Stimulated activated naive CD8-positive, alpha-beta T cell treated with anti-CD3 and anti-CD28 coated beads, Interleukin-15, amount 100 ng/mL, for 72 hours (primary cell): ENCODE data around the gene PCBD2.
"Not testable (repeated sequence)": the region's sequence is repeated elsewhere in the genome, so short reads cannot be mapped to it uniquely, and the experiment has no call there.

ENCODE experiments used
- ATAC-seq: fragments of 150-1000 bp; cut with Tn5 transposase; 2 replicates; pipeline ENCODE4 v1.10.0; 2021; ENCODE audit warnings: mild to moderate bottlenecking, moderate library complexity
- DNase-seq, 2 donors: peaks; one replicate each; pipeline ENCODE4 v3.0.0; 2021 to 2022
- H3K27ac Mint-ChIP-seq, 2 donors: one replicate each; pipeline ENCODE4 v1.8.0; 2022; ENCODE audit warnings: mild to moderate bottlenecking in 2 of 2, mixed read lengths in 2 of 2, moderate library complexity in 2 of 2
- H3K27me3 Mint-ChIP-seq: one replicate; pipeline ENCODE4 v1.8.0; 2022; ENCODE audit warnings: mixed read lengths
- H3K4me1 Mint-ChIP-seq: one replicate; pipeline ENCODE4 v1.8.0; 2022; ENCODE audit warnings: mild to moderate bottlenecking, mixed read lengths
- H3K4me3 Mint-ChIP-seq, 2 donors: one replicate each; pipeline ENCODE4 v1.8.0; 2022; ENCODE audit warnings: mild to moderate bottlenecking in 2 of 2, mixed read lengths in 2 of 2, moderate library complexity in 1 of 2
- H3K9me3 Mint-ChIP-seq, 2 donors: one replicate each; pipeline ENCODE4 v1.8.0; 2022; ENCODE audit warnings: mixed read lengths in 2 of 2

PCBD2 gene

DNA sequence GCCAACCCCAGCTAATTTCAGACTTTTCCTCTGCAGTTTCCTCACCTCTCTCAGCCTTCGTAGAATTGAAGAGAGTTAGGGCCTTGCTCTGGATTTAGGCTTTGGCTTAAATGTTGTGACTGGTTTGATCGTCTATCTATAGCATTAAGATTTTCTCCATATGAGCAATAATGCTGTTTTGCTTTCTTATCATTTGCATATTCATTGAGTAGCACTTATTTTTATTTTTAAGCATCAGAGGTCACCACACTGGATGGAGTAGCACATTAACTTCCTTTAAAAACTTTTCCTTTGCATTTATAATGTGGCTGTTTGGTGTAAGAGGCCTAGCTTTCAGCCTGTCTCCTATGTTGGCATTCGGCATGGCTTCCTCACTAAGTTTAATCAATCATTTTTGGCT lies 12.6 kb upstream of the PCBD2 start:
- no peak for ATAC-seq
- H3K4me1 Mint-ChIP-seq: peaks cover 11% of the 10 kb centered on the region
- H3K27me3 Mint-ChIP-seq: no peaks in the 10 kb centered on the region
- peak overlapping the region; percentile 81 to 87 for H3K27ac Mint-ChIP-seq
- H3K9me3 Mint-ChIP-seq: no peaks in the 10 kb centered on the region
- no peak for DNase-seq
- no peak overlapping the region for H3K4me3 Mint-ChIP-seq

DNA sequence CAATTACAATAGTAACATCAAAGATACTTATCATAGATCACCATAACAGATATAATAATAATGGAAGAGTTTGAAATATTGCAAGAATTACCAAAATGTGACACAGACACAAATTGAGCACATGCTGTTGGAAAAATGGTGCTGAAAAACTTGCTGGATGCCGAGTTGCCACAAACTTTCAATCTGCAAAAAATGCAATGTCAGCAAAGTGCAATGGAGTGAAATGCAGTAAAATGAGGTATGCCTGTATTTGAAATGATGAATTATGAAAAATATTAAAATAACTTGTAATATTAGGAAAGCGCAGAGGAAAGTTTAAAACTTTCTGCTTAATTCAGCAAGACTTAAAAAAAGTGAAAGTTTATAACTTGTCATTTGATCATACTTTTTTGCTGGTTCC lies 12.0 kb upstream of the PCBD2 start:
- H3K9me3 Mint-ChIP-seq: no peaks in the 10 kb centered on the region
- no peak for DNase-seq
- ATAC-seq: no peak
- H3K27me3 Mint-ChIP-seq: no peaks in the 10 kb centered on the region
- H3K4me3 Mint-ChIP-seq: no peak overlapping the region
- H3K27ac Mint-ChIP-seq: no peak overlapping the region
- H3K4me1 Mint-ChIP-seq: peaks cover 11% of the 10 kb centered on the region

DNA sequence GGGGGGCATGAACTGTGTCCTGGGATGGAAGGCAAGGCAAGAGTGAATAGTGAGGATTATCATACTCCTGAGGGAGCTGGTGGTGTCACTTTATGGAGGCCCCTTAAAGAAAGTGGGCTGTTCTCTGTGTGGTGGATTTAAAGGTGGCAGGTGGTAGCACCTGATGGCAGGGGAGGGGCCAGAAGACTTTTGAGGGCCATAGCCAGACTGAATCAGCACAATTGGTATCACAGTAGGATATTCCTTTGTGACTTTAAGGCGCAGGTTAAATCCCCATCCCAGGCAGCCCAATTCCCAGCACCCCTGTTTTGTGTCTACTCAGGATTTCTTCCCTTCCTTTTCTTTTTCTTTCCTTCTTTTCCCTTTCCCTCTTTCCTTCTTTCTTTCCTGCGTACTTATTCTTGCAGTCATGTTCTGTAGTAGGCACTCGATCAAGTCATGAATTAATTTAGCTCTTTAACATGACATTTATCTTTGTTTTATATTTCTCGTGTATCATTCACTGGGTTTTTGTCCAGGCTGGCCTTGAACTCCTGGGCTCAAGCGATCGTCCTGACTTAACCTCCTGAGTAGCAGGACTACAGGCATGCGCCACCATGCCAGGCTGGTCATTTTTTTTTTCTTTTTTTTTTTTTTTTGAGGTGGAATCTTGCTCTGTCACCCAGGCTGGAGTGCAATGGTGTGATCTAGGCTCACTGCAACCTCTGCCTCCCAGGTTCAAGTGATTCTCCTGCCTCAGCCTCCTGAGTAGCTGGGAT lies 11.0 kb upstream of the PCBD2 start:
- Mint-ChIP-seq H3K27ac (no peak overlapping the region), H3K4me3 (no peak overlapping the region), H3K27me3 (no peaks in the 10 kb centered on the region), H3K4me1 (peaks cover 11% of the 10 kb centered on the region), H3K9me3 (no peaks in the 10 kb centered on the region)
- no peak for ATAC-seq
- DNase-seq: no peak

DNA sequence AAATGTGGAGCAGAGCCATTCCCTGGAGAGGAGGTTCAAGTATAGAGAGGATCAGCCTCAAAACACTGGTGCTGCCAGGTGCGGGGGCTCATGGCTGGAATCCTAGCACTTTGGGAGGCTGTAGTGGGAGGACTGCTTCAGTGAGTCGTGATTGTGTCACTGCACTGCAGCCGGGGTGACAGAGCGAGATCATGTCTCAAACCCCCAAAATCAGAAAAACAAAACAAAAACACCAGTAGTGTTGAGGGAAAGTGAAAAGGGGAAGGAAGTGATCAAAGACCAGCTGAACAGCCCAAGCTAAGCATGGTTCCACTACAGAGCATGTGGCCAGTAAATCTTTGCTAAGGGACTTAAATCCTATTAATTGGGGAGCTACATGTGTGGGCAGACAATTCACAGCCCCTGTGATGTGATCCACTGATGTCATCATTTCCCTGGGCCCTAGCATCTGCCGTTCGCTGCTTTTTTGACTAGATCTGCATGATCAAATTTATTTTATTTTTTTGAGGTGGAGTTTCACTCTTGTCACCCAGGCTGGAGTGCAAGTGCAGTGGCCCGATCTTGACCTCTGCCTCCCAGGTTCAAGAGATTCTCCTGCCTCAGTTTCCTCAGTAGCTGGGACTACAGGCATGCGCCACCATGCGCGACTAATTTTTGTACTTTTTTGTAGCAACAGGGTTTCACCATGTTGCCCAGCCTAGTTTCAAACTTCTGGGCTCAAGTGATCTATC lies 2.7 kb upstream of the PCBD2 start:
- no peak for ATAC-seq
- DNase-seq: no peak
- no peak overlapping the region for H3K4me3 Mint-ChIP-seq
- H3K9me3 Mint-ChIP-seq: no peaks in the 10 kb centered on the region
- H3K27ac Mint-ChIP-seq: no peak overlapping the region
- H3K4me1 Mint-ChIP-seq: peaks cover 24% of the 10 kb centered on the region
- no peaks in the 10 kb centered on the region for H3K27me3 Mint-ChIP-seq

DNA sequence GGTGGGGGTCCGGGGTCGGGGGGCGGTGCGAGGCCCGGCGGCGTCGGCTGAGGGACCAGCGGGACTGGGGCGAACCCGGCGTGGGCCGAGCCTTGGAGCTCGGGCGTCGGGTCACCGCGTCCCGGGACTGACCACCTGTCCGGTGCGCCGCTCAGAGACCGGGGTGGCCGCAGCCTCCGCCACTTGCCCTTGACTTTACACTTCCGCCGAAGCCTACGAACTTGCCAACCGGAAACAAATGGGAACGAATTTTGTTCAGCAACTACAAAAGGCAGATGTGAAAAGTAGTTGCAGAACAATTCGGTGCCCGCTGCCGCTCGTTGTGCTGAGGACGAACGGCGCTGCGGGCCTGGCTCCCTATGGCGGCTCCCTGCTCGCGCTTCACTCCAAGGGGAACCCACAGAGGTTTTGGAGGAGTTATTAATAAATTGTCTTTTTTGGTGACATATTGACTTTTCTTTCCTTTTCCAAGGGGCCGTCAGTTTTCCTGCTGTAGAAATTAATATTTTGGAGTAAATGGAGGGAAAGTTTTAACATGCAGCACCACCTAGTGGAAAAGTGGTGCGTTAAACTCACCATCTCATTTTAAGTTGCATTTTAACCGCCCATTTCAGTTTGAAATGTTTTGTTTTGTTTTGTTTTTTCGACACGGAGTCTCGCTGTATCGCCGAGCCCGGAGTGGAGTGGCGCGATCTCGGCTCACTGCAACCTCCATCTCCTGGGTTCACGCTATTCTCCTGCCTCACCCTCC lies 490 bp downstream of the PCBD2 start:
- H3K9me3 Mint-ChIP-seq: no peaks in the 10 kb centered on the region
- ATAC-seq: peak; percentile 37
- peak overlapping the region; percentile 98 to 99 for H3K27ac Mint-ChIP-seq
- H3K4me1 Mint-ChIP-seq: peaks cover 24% of the 10 kb centered on the region
- H3K27me3 Mint-ChIP-seq: no peaks in the 10 kb centered on the region
- peak; percentile 76 to 77 for DNase-seq
- H3K4me3 Mint-ChIP-seq: peak overlapping the region; percentile 97

DNA sequence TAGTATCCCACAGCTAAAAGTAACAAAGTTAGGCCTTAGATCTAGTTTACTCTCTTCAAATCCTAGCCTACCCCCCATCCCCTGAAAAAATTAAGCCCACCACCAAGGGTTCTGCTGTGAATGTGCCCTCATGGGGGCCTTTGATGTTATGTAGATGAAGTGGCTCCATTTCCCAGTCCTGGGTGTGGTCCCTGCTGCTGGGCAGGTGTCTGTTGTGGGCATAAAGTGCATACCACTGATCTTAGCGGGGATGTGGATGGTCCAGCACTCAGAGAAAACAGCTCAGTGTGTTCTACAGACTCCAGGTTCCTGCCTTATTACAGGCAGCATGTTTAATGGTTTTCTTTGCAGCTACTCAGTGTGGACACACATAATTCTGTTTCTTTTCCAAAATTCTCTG lies 1.9 kb downstream of the PCBD2 start:
- no peaks in the 10 kb centered on the region for H3K9me3 Mint-ChIP-seq
- no peak for DNase-seq
- peak overlapping the region; percentile 76 to 92 for H3K27ac Mint-ChIP-seq
- peaks cover 21% of the 10 kb centered on the region for H3K4me1 Mint-ChIP-seq
- ATAC-seq: no peak
- H3K4me3 Mint-ChIP-seq: peak overlapping the region in 1 of 2 donors; percentile 61
- no peaks in the 10 kb centered on the region for H3K27me3 Mint-ChIP-seq

DNA sequence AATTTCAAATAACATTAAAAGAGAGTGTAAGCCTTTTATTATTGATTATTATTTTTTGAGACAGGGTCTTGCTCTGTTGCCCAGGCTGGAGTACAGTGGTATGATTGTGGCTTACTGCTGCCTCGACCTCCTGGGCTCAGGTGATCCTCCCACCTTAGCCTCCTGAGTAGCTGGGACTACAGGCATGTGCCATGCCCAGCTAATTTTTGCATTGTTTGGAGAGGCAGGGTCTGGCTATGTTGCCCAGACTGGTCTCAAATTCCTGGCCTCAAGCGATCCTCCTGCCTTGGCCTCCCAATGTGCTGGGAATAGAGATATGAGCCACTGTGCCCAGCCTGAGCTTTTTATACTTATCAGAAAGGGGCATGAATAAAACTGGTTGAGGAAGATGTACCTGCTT lies 5.8 kb downstream of the PCBD2 start:
- not testable (repeated sequence) for H3K9me3 Mint-ChIP-seq, H3K27me3 Mint-ChIP-seq, ATAC-seq, H3K27ac Mint-ChIP-seq, DNase-seq, H3K4me3 Mint-ChIP-seq
- peaks cover 12% of the 10 kb centered on the region for H3K4me1 Mint-ChIP-seq

DNA sequence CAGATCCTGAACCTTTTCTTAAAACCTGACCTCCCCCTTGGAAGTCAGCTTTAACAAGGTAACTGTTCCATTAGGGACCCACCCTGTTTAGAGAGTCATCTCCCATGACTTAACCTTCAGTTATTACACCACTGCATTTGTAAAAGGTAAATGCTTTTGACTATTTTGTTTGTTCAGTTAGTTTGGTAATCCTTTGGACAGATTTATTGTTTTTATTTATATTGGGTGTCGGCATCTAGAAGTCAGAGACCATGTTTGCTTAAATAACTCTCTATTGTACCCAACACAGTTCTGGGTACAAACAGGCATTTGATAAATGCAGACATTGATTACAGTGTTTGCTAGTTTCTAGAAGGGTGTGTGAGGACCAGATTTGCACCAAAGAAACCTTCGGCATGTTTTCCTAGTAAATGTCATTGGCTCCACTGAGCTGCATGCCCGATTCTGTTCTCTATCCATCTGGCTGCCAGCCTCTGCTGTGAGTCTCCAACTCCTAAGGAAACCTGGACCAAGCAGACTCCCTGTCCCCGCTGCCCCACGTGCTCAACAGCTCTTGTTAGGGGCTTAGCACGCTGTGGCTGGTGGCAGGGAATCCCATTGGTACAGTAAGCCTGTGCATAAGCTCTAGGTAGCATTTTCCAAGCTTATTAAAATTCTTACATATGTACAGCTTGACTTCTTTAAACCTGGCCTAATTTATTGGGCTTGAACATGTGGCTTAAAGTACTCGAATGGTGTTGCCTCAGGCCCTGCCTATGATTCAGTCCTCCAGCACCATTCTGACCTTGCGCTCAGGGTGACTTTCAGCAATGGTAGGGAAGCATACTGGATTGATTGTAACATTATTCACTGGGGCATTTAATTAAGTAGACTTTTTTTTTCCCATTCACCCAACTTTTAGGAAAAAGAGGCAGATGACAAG lies 6.6 kb downstream of the PCBD2 start:
- no peaks in the 10 kb centered on the region for H3K9me3 Mint-ChIP-seq
- H3K4me1 Mint-ChIP-seq: peaks cover 5% of the 10 kb centered on the region
- ATAC-seq: no peak
- DNase-seq: no peak
- H3K4me3 Mint-ChIP-seq: no peak overlapping the region
- H3K27ac Mint-ChIP-seq: no peak overlapping the region
- no peaks in the 10 kb centered on the region for H3K27me3 Mint-ChIP-seq

DNA sequence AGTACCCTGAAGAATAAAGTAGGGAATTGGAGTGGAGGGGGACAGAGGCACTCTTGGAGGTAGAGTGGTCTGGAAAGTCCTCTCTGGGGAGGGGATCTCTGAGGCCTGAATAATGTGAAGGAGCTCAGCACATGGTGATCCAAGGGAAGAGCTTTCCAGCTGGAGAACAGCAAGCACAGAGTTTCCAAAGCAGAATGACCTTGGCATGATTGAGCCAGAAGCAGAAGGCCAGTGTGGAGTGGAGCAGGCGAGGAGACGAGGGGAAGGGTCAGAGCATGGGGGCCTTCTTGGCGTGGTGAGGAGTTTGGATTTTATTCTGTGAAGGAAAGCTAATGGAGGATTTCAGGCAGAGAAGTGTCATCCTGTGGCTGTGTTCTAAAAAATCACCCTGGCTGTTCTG lies 8.3 kb downstream of the PCBD2 start:
- Mint-ChIP-seq H3K9me3 (no peaks in the 10 kb centered on the region), H3K4me3 (no peak overlapping the region), H3K27ac (no peak overlapping the region), H3K4me1 (peaks cover 12% of the 10 kb centered on the region), H3K27me3 (no peaks in the 10 kb centered on the region)
- no peak for ATAC-seq
- no peak for DNase-seq

DNA sequence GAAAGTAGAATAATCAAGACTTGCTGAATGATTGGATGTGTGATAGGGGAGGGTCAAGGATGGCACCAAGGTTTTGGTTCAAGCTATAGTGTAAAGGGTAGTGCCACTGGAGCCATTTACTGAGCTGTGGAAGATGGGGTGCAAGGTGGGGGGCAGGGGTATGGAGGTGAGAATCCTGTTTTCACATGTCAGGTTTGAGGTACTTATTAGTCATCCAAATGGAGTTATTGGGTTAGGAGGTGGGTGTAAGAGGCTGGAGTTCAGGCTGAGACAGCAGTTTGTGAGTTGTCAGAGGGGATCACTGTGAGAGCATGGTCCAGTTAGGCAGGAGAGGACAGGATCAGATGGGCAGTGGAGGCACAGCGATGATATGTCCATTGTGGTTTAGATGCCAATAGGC lies 8.9 kb downstream of the PCBD2 start:
- H3K27me3 Mint-ChIP-seq: no peaks in the 10 kb centered on the region
- H3K9me3 Mint-ChIP-seq: no peaks in the 10 kb centered on the region
- no peak overlapping the region for H3K27ac Mint-ChIP-seq
- DNase-seq: no peak
- H3K4me1 Mint-ChIP-seq: peaks cover 16% of the 10 kb centered on the region
- no peak for ATAC-seq
- H3K4me3 Mint-ChIP-seq: no peak overlapping the region

DNA sequence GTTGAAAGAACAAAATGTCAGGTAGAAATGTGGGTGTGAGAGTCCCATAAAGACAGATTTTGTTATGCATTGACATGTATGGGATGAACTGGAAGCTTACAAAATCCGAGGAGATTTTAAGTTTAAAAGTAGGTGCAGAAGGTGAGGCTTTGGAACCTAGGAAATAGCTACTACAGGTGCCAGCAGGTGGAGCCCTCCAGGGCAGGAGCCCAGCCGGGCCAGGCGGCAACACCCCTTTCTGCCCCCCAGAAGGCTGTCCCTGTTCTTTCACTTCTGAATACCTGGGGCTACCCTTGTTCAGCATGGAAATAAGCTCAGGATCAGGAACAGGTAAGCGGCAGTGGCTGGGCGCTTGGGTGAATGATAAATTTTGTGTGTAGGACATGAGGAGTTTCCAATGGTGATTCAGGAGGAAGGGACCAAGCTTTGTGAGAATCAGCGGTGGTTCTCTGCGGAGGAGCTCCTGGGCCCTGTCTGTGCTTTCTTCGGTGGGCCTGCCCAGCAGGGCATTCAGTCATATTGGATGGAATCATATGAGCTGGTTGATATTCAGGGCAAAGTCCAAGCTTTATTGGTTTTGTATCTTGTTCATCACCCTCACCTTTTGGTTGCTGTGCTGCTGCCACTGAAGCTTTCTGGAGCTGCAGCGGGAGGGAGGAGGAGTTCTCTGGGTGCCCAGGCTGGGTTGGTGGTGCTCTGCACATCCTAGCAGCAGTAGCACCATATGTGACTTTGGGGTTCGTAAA lies 12.3 kb downstream of the PCBD2 start:
- H3K9me3 Mint-ChIP-seq: no peaks in the 10 kb centered on the region
- DNase-seq (no peak), ATAC-seq (no peak)
- H3K27ac Mint-ChIP-seq: no peak overlapping the region
- no peaks in the 10 kb centered on the region for H3K27me3 Mint-ChIP-seq
- H3K4me3 Mint-ChIP-seq: no peak overlapping the region
- H3K4me1 Mint-ChIP-seq: peaks cover 41% of the 10 kb centered on the region

DNA sequence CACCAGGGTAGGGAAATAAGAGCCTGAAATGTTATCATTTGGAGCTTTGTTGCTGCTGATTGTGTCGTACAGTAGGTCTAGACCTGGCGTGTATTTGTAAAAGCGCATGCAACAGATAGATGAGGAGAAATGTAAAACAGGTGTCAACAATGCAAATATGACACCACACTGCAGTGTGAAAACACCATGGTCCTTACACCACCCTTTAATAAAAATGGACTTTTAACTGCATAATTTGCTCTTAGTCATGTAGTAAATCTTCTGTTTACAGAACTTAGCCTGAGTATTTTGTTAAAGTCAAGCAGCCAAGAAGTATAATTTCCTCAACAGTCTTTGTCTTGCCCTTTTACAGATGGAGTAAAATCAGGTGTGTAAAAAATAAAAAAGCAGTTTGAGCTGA lies 13.9 kb downstream of the PCBD2 start:
- DNase-seq: no peak
- H3K27ac Mint-ChIP-seq: no peak overlapping the region
- H3K4me3 Mint-ChIP-seq: no peak overlapping the region

DNA sequence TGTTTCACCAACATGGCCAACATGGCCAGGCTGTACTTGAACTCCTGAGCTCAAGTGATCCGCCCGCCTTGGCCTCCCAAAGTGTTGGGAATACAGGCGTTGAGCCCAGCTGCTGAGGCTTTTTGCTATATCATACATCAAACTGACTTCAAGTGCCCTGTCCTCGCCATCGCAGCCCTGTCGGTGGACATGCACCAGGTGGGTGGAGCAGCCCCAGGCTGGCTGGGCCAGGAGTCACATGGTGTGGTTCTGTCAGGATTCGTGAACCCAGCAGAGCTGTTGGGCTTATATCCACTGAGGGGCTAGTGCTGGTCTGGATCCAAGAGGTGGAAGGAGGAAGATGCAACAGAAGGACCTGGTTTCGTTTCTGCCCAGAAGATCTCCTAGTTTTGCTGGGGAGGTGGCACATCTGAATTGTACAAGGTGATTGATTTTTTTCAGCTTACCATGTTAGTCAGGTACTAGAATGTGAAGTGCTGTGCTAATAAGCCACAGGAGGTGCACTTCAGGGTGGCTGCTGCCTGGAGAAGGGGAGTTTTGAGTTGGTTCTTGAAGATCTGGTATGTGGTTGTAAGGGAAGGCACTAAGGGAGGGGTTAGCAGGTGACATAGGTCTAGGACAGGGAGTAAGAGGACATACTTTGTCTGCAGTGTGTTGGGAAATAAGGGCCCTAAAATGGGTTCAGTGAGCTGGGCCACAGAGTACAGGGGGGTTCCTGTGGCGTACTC lies 16.1 kb downstream of the PCBD2 start:
- no peak for ATAC-seq
- no peak for DNase-seq
- Mint-ChIP-seq H3K27me3 (no peaks in the 10 kb centered on the region), H3K27ac (peak overlapping the region; percentile 91 to 93), H3K4me1 (peaks cover 41% of the 10 kb centered on the region), H3K4me3 (no peak overlapping the region), H3K9me3 (no peaks in the 10 kb centered on the region)

More for the DNA sequence above, 13.9 kb downstream of the PCBD2 start:
- Mint-ChIP-seq H3K4me1 (peaks cover 41% of the 10 kb centered on the region), H3K9me3 (no peaks in the 10 kb centered on the region), H3K27me3 (no peaks in the 10 kb centered on the region)
- no peak for ATAC-seq

DNA sequence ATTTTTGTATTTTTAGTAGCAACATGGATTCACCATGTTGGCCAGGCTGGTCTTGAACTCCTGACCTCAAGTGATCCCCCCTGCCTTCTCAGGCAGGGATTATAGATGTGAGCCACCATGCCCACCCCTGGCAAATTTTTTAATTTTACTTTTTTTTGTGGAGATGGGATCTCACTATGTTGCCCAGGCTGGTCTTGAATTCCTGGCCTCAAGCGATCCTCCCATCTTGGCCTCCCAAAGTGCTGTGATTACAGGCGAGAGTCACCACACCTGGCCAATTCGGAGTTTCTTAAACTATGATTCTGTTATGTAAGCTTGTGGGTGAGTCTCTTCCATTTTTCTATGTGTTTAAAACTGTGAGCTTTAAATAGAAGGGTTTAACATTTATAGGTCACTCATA lies 27.6 kb downstream of the PCBD2 start:
- H3K27me3 Mint-ChIP-seq: no peaks in the 10 kb centered on the region
- H3K4me1 Mint-ChIP-seq: no peaks in the 10 kb centered on the region
- H3K4me3 Mint-ChIP-seq: no peak overlapping the region
- no peak for ATAC-seq
- H3K9me3 Mint-ChIP-seq: no peaks in the 10 kb centered on the region
- no peak for DNase-seq
- H3K27ac Mint-ChIP-seq: no peak overlapping the region
